Neuronal stem cell (in vitro differentiated cells): ENCODE measurements around the gene TLCD4.

Source experiments
- DNase-seq: peaks from one replicate; pipeline ENCODE4 v3.0.0-alpha.2; 2013; ENCODE audit warnings: low spot score
- H2AFZ ChIP-seq: one replicate; pipeline ENCODE4 v1.6.1; 2013; ENCODE audit warnings: mild to moderate bottlenecking, low read length, inconsistent platforms
- H2AK5ac ChIP-seq: 2 replicates; pipeline ENCODE4 v1.6.1; 2013; ENCODE audit warnings: low read depth, mild to moderate bottlenecking, inconsistent platforms, low read length, moderate library complexity, mixed read lengths
- H2BK120ac ChIP-seq: 2 replicates; pipeline ENCODE4 v1.6.1; 2013; ENCODE audit warnings: low read depth, mild to moderate bottlenecking, inconsistent platforms, low read length, moderate library complexity, mixed read lengths
- H2BK12ac ChIP-seq: one replicate; pipeline ENCODE4 v1.6.1; 2013; ENCODE audit warnings: low read length, inconsistent platforms
- H2BK15ac ChIP-seq: 2 replicates; pipeline ENCODE4 v1.6.1; 2013; ENCODE audit warnings: mild to moderate bottlenecking, low read length, inconsistent platforms, mixed read lengths
- H2BK5ac ChIP-seq: one replicate; pipeline ENCODE4 v1.6.1; 2013; ENCODE audit warnings: inconsistent platforms, mild to moderate bottlenecking, low read length, moderate library complexity
- H3K14ac ChIP-seq: one replicate; pipeline ENCODE4 v1.6.1; 2013; ENCODE audit warnings: low read length, inconsistent platforms
- H3K18ac ChIP-seq: 2 replicates; pipeline ENCODE4 v1.6.1; 2013; ENCODE audit warnings: low read length, inconsistent platforms
- H3K23ac ChIP-seq: 2 replicates; pipeline ENCODE4 v1.6.1; 2013; ENCODE audit warnings: low read depth, mild to moderate bottlenecking, mixed read lengths, low read length, inconsistent platforms; ENCODE audit not compliant: poor library complexity
- H3K27ac ChIP-seq: replicated peaks from 3 replicates; pipeline ENCODE4 v1.5.1; 2013; ENCODE audit warnings: low read length, inconsistent platforms
- H3K27me3 ChIP-seq, 3 experiments: 2 replicates each; pipeline ENCODE4 v1.6.1; 2013; ENCODE audit warnings: low read length in 3 of 3, mild to moderate bottlenecking in 2 of 3, inconsistent platforms in 1 of 3, low read depth in 1 of 3, mixed read lengths in 1 of 3, moderate library complexity in 1 of 3; ENCODE audit not compliant: control insufficient read depth in 3 of 3, insufficient read depth in 3 of 3
- H3K36me3 ChIP-seq, 2 donors: replicated peaks in 1 of 2; 2 replicates each; pipeline ENCODE4 v1.6.1; 2013; ENCODE audit warnings: low read length in 2 of 2; ENCODE audit not compliant: control insufficient read depth in 2 of 2, insufficient read depth in 2 of 2
- H3K4ac ChIP-seq: 2 replicates; pipeline ENCODE4 v1.6.1; 2013; ENCODE audit warnings: inconsistent platforms, mild to moderate bottlenecking, low read length, moderate library complexity
- H3K4me1 ChIP-seq, 2 donors: 1 replicate in 1 of 2; 2 replicates in 1 of 2; pipeline ENCODE4 v1.6.1; 2013; ENCODE audit warnings: low read length in 2 of 2, low read depth in 1 of 2; ENCODE audit not compliant: control insufficient read depth in 2 of 2, insufficient read depth in 1 of 2
- H3K4me2 ChIP-seq: one replicate; pipeline ENCODE4 v1.6.1; 2013; ENCODE audit warnings: mild to moderate bottlenecking, low read length, inconsistent platforms; ENCODE audit not compliant: insufficient read depth, poor library complexity, severe bottlenecking
- H3K4me3 ChIP-seq, 2 donors: 2 replicates each; pipeline ENCODE4 v1.5.1; 2013; ENCODE audit warnings: low read length in 2 of 2, mild to moderate bottlenecking in 2 of 2, inconsistent platforms in 1 of 2, moderate library complexity in 1 of 2
- H3K79me1 ChIP-seq: one replicate; pipeline ENCODE4 v1.6.1; 2013; ENCODE audit warnings: low read depth, mild to moderate bottlenecking, inconsistent platforms, low read length, moderate library complexity
- H3K9ac ChIP-seq: one replicate; pipeline ENCODE4 v1.6.1; 2013; ENCODE audit warnings: mild to moderate bottlenecking, low read depth, low read length, inconsistent platforms; ENCODE audit not compliant: poor library complexity
- H3K9me3 ChIP-seq, 2 donors: replicated peaks in 1 of 2; 2 replicates each; pipeline versions ENCODE3 to v1.6.1; 2013; ENCODE audit warnings: low read length in 2 of 2, mild to moderate bottlenecking in 2 of 2, inconsistent platforms in 1 of 2, low read depth in 1 of 2, mixed read lengths in 1 of 2, moderate library complexity in 1 of 2; ENCODE audit not compliant: control insufficient read depth in 2 of 2, insufficient read depth in 1 of 2
- H4K8ac ChIP-seq: one replicate; pipeline ENCODE4 v1.6.1; 2013; ENCODE audit warnings: low read depth, mild to moderate bottlenecking, inconsistent platforms, low read length, moderate library complexity
- H4K91ac ChIP-seq: one replicate; pipeline ENCODE4 v1.6.1; 2013; ENCODE audit warnings: low read length, low read depth, mild to moderate bottlenecking, inconsistent platforms; ENCODE audit not compliant: poor library complexity
- WGBS, 2 donors: extraction: QIAGEN DNeasy Blood & Tissue Kit; methylation state at CpG; one replicate each; pipeline ENCODE4 v1.1.7; 2013; ENCODE audit warnings: missing lambda C conversion rate in 2 of 2, mixed read lengths in 1 of 2; ENCODE audit not compliant: insufficient read length in 2 of 2, insufficient replicate concordance in 1 of 2; ENCODE audit errors: extremely low coverage in 2 of 2; 5-methylcytosine and 5-hydroxymethylcytosine counted together

The TLCD4 gene

GRCh38 chr1:95139039-95139438, 21.9 kb downstream of the TLCD4 start:
- no peak overlapping the region for H2BK12ac ChIP-seq
- no peak overlapping the region for H4K8ac ChIP-seq
- H3K27me3 ChIP-seq = peaks cover 0 to 7% (median 0%) of the 10 kb centered on the region in 3 experiments
- no peak overlapping the region for H2BK120ac ChIP-seq
- H4K91ac ChIP-seq = no peak overlapping the region
- H3K27ac ChIP-seq = no peak overlapping the region
- H3K14ac ChIP-seq = no peak overlapping the region
- H3K23ac ChIP-seq = no peak overlapping the region
- H2AFZ ChIP-seq = no peak overlapping the region
- WGBS, 2 donors = no CpG with 5 or more reads among the region's 1 CpG
- no peak overlapping the region for H3K9ac ChIP-seq
- H3K36me3 ChIP-seq = no peaks in the 10 kb centered on the region
- H3K79me1 ChIP-seq = no peaks in the 10 kb centered on the region
- H3K9me3 ChIP-seq = no peaks in the 10 kb centered on the region
- H3K4me3 ChIP-seq = no peak overlapping the region
- no peak overlapping the region for H2AK5ac ChIP-seq
- H3K4me2 ChIP-seq = no peak overlapping the region
- no peak overlapping the region for H2BK5ac ChIP-seq
- no peak overlapping the region for H2BK15ac ChIP-seq
- H3K18ac ChIP-seq = no peak overlapping the region
- no peak for DNase-seq
- peaks cover 0 to 2% of the 10 kb centered on the region in 2 donors for H3K4me1 ChIP-seq
- H3K4ac ChIP-seq = no peak overlapping the region

GRCh38 chr1:95140791-95141190, 23.6 kb downstream of the TLCD4 start:
- Histone ChIP-seq H3K4me1 (peaks cover 0 to 2% of the 10 kb centered on the region in 2 donors), H3K4me3 (no peak overlapping the region), H4K8ac (no peak overlapping the region)

DNA sequence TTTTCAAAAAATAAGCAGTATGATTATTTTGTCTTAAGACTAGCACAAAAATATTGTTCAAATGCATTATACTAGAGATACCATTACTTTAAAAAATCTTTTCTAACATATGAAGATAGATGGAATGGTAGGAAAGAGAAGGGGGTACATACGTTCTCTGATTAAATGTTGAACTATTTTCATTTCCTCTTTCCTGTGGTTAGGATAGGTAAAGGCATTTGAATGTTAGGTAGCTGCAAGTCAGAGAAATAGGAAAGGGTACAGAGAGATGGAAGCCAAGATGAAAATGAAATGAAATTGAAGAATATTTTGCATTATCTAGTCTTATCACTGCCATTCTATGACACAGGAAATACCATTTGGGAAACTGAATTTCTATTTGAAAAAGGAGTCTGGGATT, 28.3 kb downstream of the TLCD4 start:
- H3K23ac ChIP-seq = no peak overlapping the region
- no peaks in the 10 kb centered on the region for H3K36me3 ChIP-seq
- H2BK12ac ChIP-seq = no peak overlapping the region
- H3K4me3 ChIP-seq = no peak overlapping the region
- H2BK120ac ChIP-seq = no peak overlapping the region
- H2BK15ac ChIP-seq = no peak overlapping the region
- H3K18ac ChIP-seq = no peak overlapping the region
- no peak overlapping the region for H2AFZ ChIP-seq
- no peaks in the 10 kb centered on the region for H3K9me3 ChIP-seq
- H3K9ac ChIP-seq = no peak overlapping the region
- H3K27me3 ChIP-seq = no peaks in the 10 kb centered on the region
- no peak overlapping the region for H3K27ac ChIP-seq
- no peak overlapping the region for H4K8ac ChIP-seq
- no peak for DNase-seq
- no peak overlapping the region for H2AK5ac ChIP-seq
- H3K14ac ChIP-seq = no peak overlapping the region
- no CpG with 5 or more reads among the region's 1 CpG for WGBS, 2 donors
- H2BK5ac ChIP-seq = no peak overlapping the region
- H3K4ac ChIP-seq = no peak overlapping the region
- H3K4me2 ChIP-seq = no peak overlapping the region
- no peaks in the 10 kb centered on the region for H3K4me1 ChIP-seq
- H3K79me1 ChIP-seq = no peaks in the 10 kb centered on the region
- H4K91ac ChIP-seq = no peak overlapping the region

More at GRCh38 chr1:95140791-95141190, 23.6 kb downstream of the TLCD4 start:
- Histone ChIP-seq H3K27ac (no peak overlapping the region), H3K23ac (no peak overlapping the region), H2BK5ac (no peak overlapping the region), H3K4me2 (no peak overlapping the region), H3K18ac (no peak overlapping the region), H2BK120ac (no peak overlapping the region), H3K79me1 (no peaks in the 10 kb centered on the region), H2AFZ (no peak overlapping the region), H3K36me3 (no peaks in the 10 kb centered on the region), H2BK12ac (no peak overlapping the region), H3K9me3 (no peaks in the 10 kb centered on the region), H2AK5ac (no peak overlapping the region), H3K14ac (no peak overlapping the region), H4K91ac (no peak overlapping the region), H3K27me3 (no peaks in the 10 kb centered on the region), H2BK15ac (no peak overlapping the region), H3K9ac (no peak overlapping the region), H3K4ac (no peak overlapping the region)
- no peak for DNase-seq

- H3K27ac ChIP-seq = no peak overlapping the region
- no peak overlapping the region for H3K4me3 ChIP-seq
- H2BK120ac ChIP-seq = no peak overlapping the region
- no peak overlapping the region for H3K4me2 ChIP-seq
- H2BK5ac ChIP-seq = no peak overlapping the region
- DNase-seq = no peak
- no peak overlapping the region for H3K14ac ChIP-seq
- H3K9ac ChIP-seq = no peak overlapping the region
- H3K4me1 ChIP-seq = no peaks in the 10 kb centered on the region
- no peak overlapping the region for H2AK5ac ChIP-seq
- no peaks in the 10 kb centered on the region for H3K79me1 ChIP-seq
- no peak overlapping the region for H2BK15ac ChIP-seq
- H3K27me3 ChIP-seq = no peaks in the 10 kb centered on the region
- no peak overlapping the region for H2AFZ ChIP-seq
- no peaks in the 10 kb centered on the region for H3K9me3 ChIP-seq
- no peaks in the 10 kb centered on the region for H3K36me3 ChIP-seq
- no peak overlapping the region for H3K18ac ChIP-seq
- H4K8ac ChIP-seq = no peak overlapping the region
- no peak overlapping the region for H2BK12ac ChIP-seq
- no peak overlapping the region for H3K23ac ChIP-seq
- H3K4ac ChIP-seq = no peak overlapping the region
- no peak overlapping the region for H4K91ac ChIP-seq
These were observed 29.5 kb downstream of the TLCD4 start for GRCh38 chr1:95146637-95147036.
